ENCODE data around the gene ISL1.

ISL1 gene

GRCh38 chr5:51383131-51384121 is at the start of gene ISL1:
Gene ISL1, plus strand, starts transcription at chr5:51383448. Its CDS starts 224 bp downstream, at chr5:51383672.
- peak; percentile 79 for DNase-seq

GRCh38 chr5:51336878-51337277 is 46.4 kb upstream of the ISL1 start:
- no peak for DNase-seq

- DNase-seq = no peak
These were observed 38.1 kb upstream of the ISL1 start for GRCh38 chr5:51345106-51345505.

- DNase-seq = no peak
These were observed 36.1 kb upstream of the ISL1 start for GRCh38 chr5:51347157-51347556.

- no peak for DNase-seq
These were observed 35.5 kb upstream of the ISL1 start for GRCh38 chr5:51347704-51348103.

GRCh38 chr5:51371052-51371451 is 12.2 kb upstream of the ISL1 start:
- DNase-seq = no peak

GRCh38 chr5:51373880-51374523 is 9.2 kb upstream of the ISL1 start:
- DNase-seq = no peak

- no peak for DNase-seq
These were observed 8.2 kb upstream of the ISL1 start for GRCh38 chr5:51375084-51375483.

- DNase-seq = peak; percentile 59
These were observed 6.7 kb upstream of the ISL1 start for GRCh38 chr5:51376509-51376908.

- no peak for DNase-seq
These were observed 5.8 kb upstream of the ISL1 start for GRCh38 chr5:51377151-51378060.

GRCh38 chr5:51378061-51378409 is 5.2 kb upstream of the ISL1 start:
- no peak for DNase-seq

GRCh38 chr5:51378448-51379330 is 4.6 kb upstream of the ISL1 start:
- peak; percentile 63 for DNase-seq

GRCh38 chr5:51379331-51379700 is 3.9 kb upstream of the ISL1 start:
- DNase-seq = no peak

- DNase-seq = peak; percentile 63
These were observed 2.5 kb upstream of the ISL1 start for GRCh38 chr5:51380603-51381207.

GRCh38 chr5:51381761-51382474 is 1.3 kb upstream of the ISL1 start:
- DNase-seq = no peak

GRCh38 chr5:51382521-51383130 is 622 bp upstream of the ISL1 start:
- DNase-seq = no peak

GRCh38 chr5:51384281-51384840 is 1.1 kb downstream of the ISL1 start:
- no peak for DNase-seq

GRCh38 chr5:51385216-51385615 is 2.0 kb downstream of the ISL1 start:
- no peak for DNase-seq

- DNase-seq = no peak
These were observed 4.0 kb downstream of the ISL1 start for GRCh38 chr5:51386916-51387883.
